Thyroid gland (tissue), 4 donors: ENCODE measurements around the gene LIN37. TPM values are rescaled to one million over a fixed set of nuclear protein-coding genes. Genes with fewer than 3 reads are reported as not detected.
"Not testable (repeated sequence)": the region's sequence is repeated elsewhere in the genome, so short reads cannot be mapped to it uniquely, and the experiment has no call there.

ENCODE experiments used
- DNase-seq, 2 donors: peaks; one replicate each; pipeline ENCODE4 v3.0.0-alpha.2; 2019
- H3K27ac ChIP-seq, 3 donors: fragments of 200-600 bp; sonication (generic); 1 replicate in 2 of 3; 2 replicates in 1 of 3; pipeline ENCODE4 v1.5.1; 2016 to 2019; ENCODE audit warnings: mild to moderate bottlenecking in 1 of 3, moderate library complexity in 1 of 3
- H3K27me3 ChIP-seq: fragments of 200-600 bp; sonication (generic); one replicate; pipeline ENCODE4 v1.5.1; 2019
- H3K36me3 ChIP-seq, 2 donors: fragments of 200-600 bp; sonication (generic); one replicate each; pipeline ENCODE4 v1.5.1; 2016 to 2019
- H3K4me1 ChIP-seq, 2 donors: fragments of 200-600 bp; sonication (generic); one replicate each; pipeline ENCODE4 v1.5.1; 2017 to 2019
- H3K4me3 ChIP-seq, 3 donors: fragments of 200-600 bp; sonication (generic); replicated peaks in 1 of 3; 1 replicate in 2 of 3; 2 replicates in 1 of 3; pipeline ENCODE4 v1.5.1; 2016; ENCODE audit warnings: mild to moderate bottlenecking in 1 of 3
- H3K9me3 ChIP-seq: fragments of 200-600 bp; sonication (generic); one replicate; pipeline ENCODE4 v1.5.1; 2017
- CTCF ChIP-seq, 6 experiments: fragments of 200-600 bp in 3 of 6; fragments of 450-650 bp in 3 of 6; sonication (generic) in 3 of 6; IDR thresholded peaks; one replicate each; pipeline ENCODE4 v1.5.1; 2016 to 2019; ENCODE audit warnings: antibody characterized with exemption in 6 of 6, mild to moderate bottlenecking in 2 of 6, inconsistent platforms in 1 of 6, moderate library complexity in 1 of 6
- POLR2A ChIP-seq, 2 donors: fragments of 450-650 bp; IDR thresholded peaks; one replicate each; pipeline ENCODE4 v1.6.1; 2017; ENCODE audit warnings: antibody characterized with exemption in 2 of 2, mild to moderate bottlenecking in 2 of 2, moderate library complexity in 1 of 2
- WGBS, 2 donors: methylation state at CpG; one replicate each; pipeline ENCODE4 v1.1.5; 2017; 5-methylcytosine and 5-hydroxymethylcytosine counted together
- intact Hi-C: fragments of 100-400 bp; cut with DNase I; formaldehyde crosslinking; loops from one replicate; pipeline ENCODE4 v1.15.1; 2023
- total RNA-seq, 4 donors: library from RNA; depleted of rRNA; stranded (reverse); fragments of >200 nt; gene quantifications; one replicate each; pipeline ENCODE4 v1.2.3, GENCODE V29; 2016

The LIN37 gene
- total RNA-seq, 4 donors from 2014 or later: 8.2 to 21.5 (median 14.1) TPM

DNA sequence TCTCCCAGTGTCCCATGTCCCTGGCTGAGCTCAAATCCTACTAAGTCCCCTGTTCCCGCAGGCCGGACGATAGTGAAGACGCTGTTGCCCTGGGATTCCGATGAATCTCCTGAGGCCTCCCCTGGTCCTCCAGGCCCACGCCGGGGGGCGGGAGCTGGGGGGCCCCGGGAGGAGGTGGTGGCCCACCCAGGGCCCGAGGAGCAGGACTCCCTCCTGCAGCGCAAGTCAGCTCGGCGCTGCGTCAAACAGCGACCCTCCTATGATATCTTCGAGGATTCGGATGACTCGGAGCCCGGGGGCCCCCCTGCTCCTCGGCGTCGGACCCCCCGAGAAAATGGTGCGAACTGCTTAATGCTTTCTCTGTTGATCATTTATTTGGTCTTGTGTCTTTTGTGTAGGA is 24.7 kb upstream of the LIN37 start:
- intact Hi-C loops: no loop called here
- H3K4me3 ChIP-seq: no peak overlapping the region
- H3K27me3 ChIP-seq: no peaks in the 10 kb centered on the region
- peaks cover 75% of the 10 kb centered on the region in 2 donors for H3K36me3 ChIP-seq
- H3K4me1 ChIP-seq: peaks cover 7 to 12% of the 10 kb centered on the region in 2 donors
- 95 to 97% methylated on average over 23 to 24 of the region's 24 CpGs for WGBS, 2 donors
- no peak for DNase-seq
- TF ChIP-seq CTCF (IDR thresholded peaks at IDR 0.05) (no peak), POLR2A (IDR thresholded peaks at IDR 0.05) (no peak)
- H3K27ac ChIP-seq: no peak overlapping the region
- no peaks in the 10 kb centered on the region for H3K9me3 ChIP-seq

GRCh38 chr19:35724132-35724531 is 24.2 kb upstream of the LIN37 start:
- H3K4me3 ChIP-seq, H3K27ac ChIP-seq, H3K27me3 ChIP-seq, intact Hi-C loops, DNase-seq, H3K9me3 ChIP-seq, H3K4me1 ChIP-seq: not testable (repeated sequence)
- peaks cover 79 to 80% of the 10 kb centered on the region in 2 donors for H3K36me3 ChIP-seq
- WGBS, 2 donors: 94 to 96% methylated on average over 7 of the region's 7 CpGs

- intact Hi-C loops: no loop called here
- Histone ChIP-seq H3K27me3 (no peaks in the 10 kb centered on the region), H3K9me3 (no peaks in the 10 kb centered on the region), H3K4me1 (peaks cover 0 to 3% of the 10 kb centered on the region in 2 donors), H3K36me3 (peaks cover 84% of the 10 kb centered on the region in 2 donors), H3K27ac (no peak overlapping the region), H3K4me3 (no peak overlapping the region)
- no peak for TF ChIP-seq CTCF (IDR thresholded peaks at IDR 0.05)
- no peak for TF ChIP-seq POLR2A (IDR thresholded peaks at IDR 0.05)
- WGBS, 2 donors: 93 to 96% methylated on average over 12 of the region's 12 CpGs
- no peak for DNase-seq
Measured at GRCh38 chr19:35724560-35724959, 23.8 kb upstream of the LIN37 start.

- peaks cover 91 to 92% of the 10 kb centered on the region in 2 donors for H3K36me3 ChIP-seq
- no peaks in the 10 kb centered on the region for H3K27me3 ChIP-seq
- no peak for DNase-seq
- H3K27ac ChIP-seq: no peak overlapping the region
- no peaks in the 10 kb centered on the region for H3K4me1 ChIP-seq
- H3K9me3 ChIP-seq: no peaks in the 10 kb centered on the region
- no peak for TF ChIP-seq POLR2A (IDR thresholded peaks at IDR 0.05)
- no peak for TF ChIP-seq CTCF (IDR thresholded peaks at IDR 0.05)
- WGBS, 2 donors: 95% methylated on average over 22 to 23 of the region's 23 CpGs
- no peak overlapping the region for H3K4me3 ChIP-seq
- intact Hi-C loops: no loop called here
Measured at GRCh38 chr19:35725216-35725861, 23.0 kb upstream of the LIN37 start.

DNA sequence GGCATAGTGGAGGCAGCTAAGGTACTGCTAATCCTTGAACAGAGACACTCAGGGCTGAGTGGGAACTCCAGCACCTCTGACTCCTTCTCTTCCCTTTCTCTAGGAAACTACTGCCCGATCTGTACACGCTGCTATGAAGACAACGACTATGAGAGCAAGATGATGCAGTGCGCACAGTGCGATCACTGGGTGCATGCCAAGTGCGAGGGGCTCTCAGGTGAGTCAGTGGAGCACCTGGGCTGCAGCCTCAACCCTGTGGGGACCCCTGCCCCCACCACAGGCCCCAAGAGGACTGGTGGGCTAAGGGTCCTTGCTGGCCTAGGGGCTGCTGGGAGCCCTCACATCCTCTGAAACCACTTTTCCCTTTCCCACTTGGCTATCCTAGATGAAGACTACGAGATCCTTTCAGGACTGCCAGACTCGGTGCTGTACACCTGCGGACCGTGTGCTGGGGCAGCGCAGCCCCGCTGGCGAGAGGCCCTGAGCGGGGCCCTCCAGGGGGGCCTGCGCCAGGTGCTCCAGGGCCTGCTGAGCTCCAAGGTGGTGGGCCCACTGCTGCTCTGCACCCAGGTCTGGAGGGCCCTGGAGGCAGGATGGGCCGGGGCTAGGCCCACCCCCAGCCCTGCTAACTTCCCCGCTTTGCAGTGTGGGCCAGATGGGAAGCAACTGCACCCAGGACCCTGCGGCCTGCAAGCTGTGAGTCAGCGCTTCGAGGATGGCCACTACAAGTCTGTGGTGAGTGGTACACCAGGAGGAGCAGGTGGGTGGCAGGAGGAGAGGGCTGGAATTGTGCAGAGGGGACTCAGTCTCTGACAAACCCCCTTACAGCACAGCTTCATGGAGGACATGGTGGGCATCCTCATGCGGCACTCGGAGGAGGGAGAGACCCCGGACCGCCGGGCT is 21.1 kb upstream of the LIN37 start:
- H3K4me1 ChIP-seq: no peaks in the 10 kb centered on the region
- no peaks in the 10 kb centered on the region for H3K27me3 ChIP-seq
- H3K36me3 ChIP-seq: peaks cover 97 to 98% of the 10 kb centered on the region in 2 donors
- H3K27ac ChIP-seq: no peak overlapping the region
- WGBS, 2 donors: 94 to 97% methylated on average over 19 to 20 of the region's 25 CpGs
- H3K9me3 ChIP-seq: no peaks in the 10 kb centered on the region
- DNase-seq: no peak
- no peak overlapping the region for H3K4me3 ChIP-seq
- TF ChIP-seq CTCF (IDR thresholded peaks at IDR 0.05): no peak
- TF ChIP-seq POLR2A (IDR thresholded peaks at IDR 0.05): no peak
- intact Hi-C loops: no loop called here
